Liver (tissue), 9 donors: ENCODE measurements around the gene CD59. TPM values are rescaled to one million over a fixed set of nuclear protein-coding genes. Genes with fewer than 3 reads are reported as not detected.

Experiments used
- DNase-seq: peaks from one replicate; pipeline ENCODE4 v3.0.0-alpha.2; 2017; ENCODE audit warnings: low spot score
- H3K27ac ChIP-seq, 2 donors: one replicate each; pipeline ENCODE4 v1.7.0; 2013; ENCODE audit warnings: inconsistent platforms in 2 of 2, low read length in 2 of 2, control low read depth in 1 of 2, low read depth in 1 of 2, mild to moderate bottlenecking in 1 of 2
- H3K27me3 ChIP-seq, 4 donors: one replicate each; pipeline versions ENCODE4 v1.6.1 to v1.7.0; 2013; ENCODE audit warnings: low read length in 3 of 4, inconsistent platforms in 1 of 4, mild to moderate bottlenecking in 1 of 4, moderate library complexity in 1 of 4; ENCODE audit not compliant: control insufficient read depth in 4 of 4, insufficient read depth in 4 of 4
- H3K36me3 ChIP-seq, 4 donors: one replicate each; pipeline versions ENCODE4 v1.6.1 to v1.7.0; 2013; ENCODE audit warnings: low read length in 3 of 4, mild to moderate bottlenecking in 3 of 4, low read depth in 1 of 4, moderate library complexity in 1 of 4; ENCODE audit not compliant: control insufficient read depth in 4 of 4, insufficient read depth in 3 of 4
- H3K4me1 ChIP-seq, 4 donors: one replicate each; pipeline versions ENCODE4 v1.6.1 to v1.7.0; 2013; ENCODE audit warnings: low read length in 3 of 4, mild to moderate bottlenecking in 3 of 4, moderate library complexity in 1 of 4; ENCODE audit not compliant: control insufficient read depth in 4 of 4, insufficient read depth in 4 of 4
- H3K4me3 ChIP-seq, 3 donors: one replicate each; pipeline versions ENCODE4 v1.6.1 to v1.7.0; 2013; ENCODE audit warnings: low read length in 3 of 3, control low read depth in 1 of 3, low read depth in 1 of 3, mild to moderate bottlenecking in 1 of 3
- H3K9ac ChIP-seq, 2 donors: one replicate each; pipeline ENCODE4 v1.7.0; 2013; ENCODE audit warnings: low read length in 2 of 2, mild to moderate bottlenecking in 2 of 2, moderate library complexity in 2 of 2, control low read depth in 1 of 2, low read depth in 1 of 2
- H3K9me3 ChIP-seq, 4 donors: one replicate each; pipeline versions ENCODE4 v1.6.1 to v1.7.0; 2013; ENCODE audit warnings: low read length in 3 of 4; ENCODE audit not compliant: control insufficient read depth in 4 of 4
- HNF4A ChIP-seq, 2 donors: conservative IDR thresholded peaks; 2 replicates each; pipeline ENCODE4 v1.6.1; 2016; ENCODE audit warnings: antibody characterized with exemption in 2 of 2, mild to moderate bottlenecking in 2 of 2
- HNF4G ChIP-seq: IDR thresholded peaks from 2 replicates; pipeline ENCODE4 v1.6.1; 2016; ENCODE audit warnings: antibody characterized with exemption
- JUND ChIP-seq, 2 donors: IDR thresholded peaks; 2 replicates each; pipeline ENCODE4 v1.6.1; 2016; ENCODE audit warnings: antibody characterized with exemption in 2 of 2
- RAD21 ChIP-seq, 2 donors: IDR thresholded peaks; 2 replicates each; pipeline ENCODE4 v1.6.1; 2016; ENCODE audit warnings: antibody characterized with exemption in 2 of 2, mild to moderate bottlenecking in 2 of 2
- RXRA ChIP-seq, 2 donors: IDR thresholded peaks; 2 replicates each; pipeline ENCODE4 v1.6.1; 2017 to 2018; ENCODE audit warnings: antibody characterized with exemption in 2 of 2, mild to moderate bottlenecking in 1 of 2
- SP1 ChIP-seq: IDR thresholded peaks from 2 replicates; pipeline ENCODE4 v1.6.1; 2018; ENCODE audit warnings: antibody characterized with exemption, mild to moderate bottlenecking
- TAF1 ChIP-seq: conservative IDR thresholded peaks from 2 replicates; pipeline ENCODE4 v1.6.1; 2016; ENCODE audit warnings: antibody characterized with exemption, mild to moderate bottlenecking
- YY1 ChIP-seq: IDR thresholded peaks from 2 replicates; pipeline ENCODE4 v1.6.1; 2016; ENCODE audit warnings: antibody characterized with exemption, mild to moderate bottlenecking
- WGBS: extraction: QIAGEN DNeasy Blood & Tissue Kit; methylation state at CpG from one replicate; pipeline ENCODE4 v1.1.7; 2013; 5-methylcytosine and 5-hydroxymethylcytosine counted together
- polyA plus RNA-seq, 2 donors: library from polyadenylated mRNA; stranded (reverse) in 1 of 2; unstranded in 1 of 2; fragments of 200-250 nt in 1 of 2; fragments of >200 nt in 1 of 2; fragmentation: Nextera tagmentation in 1 of 2; extraction: Ambion mirVana in 1 of 2; gene quantifications; one replicate each; pipeline versions ENCODE4 v1.2.1 to v1.2.3, GENCODE V29; 2013 to 2015
- total RNA-seq, 2 donors: library from RNA; depleted of rRNA; stranded (reverse); fragments of >200 nt; gene quantifications; one replicate each; pipeline ENCODE4 v1.2.3, GENCODE V29; 2014
- TF ChIP-seq, protein P1 (sequence below): IDR thresholded peaks from 2 replicates; pipeline ENCODE4 v1.6.1; 2016; ENCODE audit warnings: antibody characterized with exemption
- TF ChIP-seq, protein P2 (sequence below): IDR thresholded peaks from 2 replicates; pipeline ENCODE4 v1.6.1; 2016; ENCODE audit warnings: antibody characterized with exemption, mild to moderate bottlenecking
- TF ChIP-seq, protein P3 (sequence below): fragments of 150-350 bp; IDR thresholded peaks from 2 replicates; pipeline ENCODE4 v1.5.1; 2017; ENCODE audit warnings: improper control_type of control experiment, low read depth, low read length; ENCODE audit not compliant: missing input control
- TF ChIP-seq, protein P4 (sequence below): IDR thresholded peaks from 2 replicates; pipeline ENCODE4 v1.6.1; 2016; ENCODE audit warnings: antibody characterized with exemption
- donor health status: healthy.
- donor health status: healthy.
- donor health status: healthy.
- donor health status: healthy.
- donor health status: healthy.

The CD59 gene
- total and polyA plus RNA-seq, 4 donors: 74.2 to 181 (median 130) TPM

DNA sequence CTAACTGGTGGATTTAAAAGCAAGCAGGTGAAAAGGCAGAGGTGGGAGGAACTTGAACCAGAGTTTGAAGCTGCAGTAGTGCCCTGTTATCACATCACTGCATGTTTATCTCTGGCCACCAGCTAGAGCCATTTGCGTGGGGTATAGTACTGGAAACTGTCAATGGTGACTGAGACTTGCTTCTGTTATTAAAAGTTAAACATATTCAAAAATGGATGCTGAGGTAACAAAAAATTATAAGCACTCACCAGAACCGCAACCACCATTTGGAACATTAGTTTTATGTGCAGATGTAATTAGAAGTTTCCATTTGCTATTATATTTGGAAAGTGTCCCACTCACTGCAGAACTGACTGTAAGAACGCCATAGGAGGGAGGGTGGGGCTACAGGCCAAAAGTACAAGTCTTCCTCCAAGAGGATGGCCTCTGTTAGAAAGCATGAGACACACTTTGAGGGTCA lies 1.2 kb upstream of the CD59 start:
- DNase-seq: no peak
- WGBS: 76% methylated on average over 3 of the region's 3 CpGs
- Histone ChIP-seq H3K27ac (peak overlapping the region; percentile 94), H3K36me3 (no peaks in the 10 kb centered on the region), H3K27me3 (no peaks in the 10 kb centered on the region), H3K9ac (peak overlapping the region in 1 of 2 donors; percentile 21), H3K9me3 (no peaks in the 10 kb centered on the region), H3K4me1 (peaks cover 0 to 21% (median 10%) of the 10 kb centered on the region in 4 donors), H3K4me3 (no peak overlapping the region)
- TF ChIP-seq, protein P1, sequence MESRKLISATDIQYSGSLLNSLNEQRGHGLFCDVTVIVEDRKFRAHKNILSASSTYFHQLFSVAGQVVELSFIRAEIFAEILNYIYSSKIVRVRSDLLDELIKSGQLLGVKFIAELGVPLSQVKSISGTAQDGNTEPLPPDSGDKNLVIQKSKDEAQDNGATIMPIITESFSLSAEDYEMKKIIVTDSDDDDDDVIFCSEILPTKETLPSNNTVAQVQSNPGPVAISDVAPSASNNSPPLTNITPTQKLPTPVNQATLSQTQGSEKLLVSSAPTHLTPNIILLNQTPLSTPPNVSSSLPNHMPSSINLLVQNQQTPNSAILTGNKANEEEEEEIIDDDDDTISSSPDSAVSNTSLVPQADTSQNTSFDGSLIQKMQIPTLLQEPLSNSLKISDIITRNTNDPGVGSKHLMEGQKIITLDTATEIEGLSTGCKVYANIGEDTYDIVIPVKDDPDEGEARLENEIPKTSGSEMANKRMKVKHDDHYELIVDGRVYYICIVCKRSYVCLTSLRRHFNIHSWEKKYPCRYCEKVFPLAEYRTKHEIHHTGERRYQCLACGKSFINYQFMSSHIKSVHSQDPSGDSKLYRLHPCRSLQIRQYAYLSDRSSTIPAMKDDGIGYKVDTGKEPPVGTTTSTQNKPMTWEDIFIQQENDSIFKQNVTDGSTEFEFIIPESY: no peak
- TF ChIP-seq HNF4A (conservative IDR thresholded peaks at IDR 0.05) (no peak), RAD21 (IDR thresholded peaks at IDR 0.05) (no peak), SP1 (no peak), HNF4G (no peak), TAF1 (no peak), JUND (IDR thresholded peaks at IDR 0.05) (no peak), RXRA (IDR thresholded peaks at IDR 0.05) (no peak)
- TF ChIP-seq, protein P2, sequence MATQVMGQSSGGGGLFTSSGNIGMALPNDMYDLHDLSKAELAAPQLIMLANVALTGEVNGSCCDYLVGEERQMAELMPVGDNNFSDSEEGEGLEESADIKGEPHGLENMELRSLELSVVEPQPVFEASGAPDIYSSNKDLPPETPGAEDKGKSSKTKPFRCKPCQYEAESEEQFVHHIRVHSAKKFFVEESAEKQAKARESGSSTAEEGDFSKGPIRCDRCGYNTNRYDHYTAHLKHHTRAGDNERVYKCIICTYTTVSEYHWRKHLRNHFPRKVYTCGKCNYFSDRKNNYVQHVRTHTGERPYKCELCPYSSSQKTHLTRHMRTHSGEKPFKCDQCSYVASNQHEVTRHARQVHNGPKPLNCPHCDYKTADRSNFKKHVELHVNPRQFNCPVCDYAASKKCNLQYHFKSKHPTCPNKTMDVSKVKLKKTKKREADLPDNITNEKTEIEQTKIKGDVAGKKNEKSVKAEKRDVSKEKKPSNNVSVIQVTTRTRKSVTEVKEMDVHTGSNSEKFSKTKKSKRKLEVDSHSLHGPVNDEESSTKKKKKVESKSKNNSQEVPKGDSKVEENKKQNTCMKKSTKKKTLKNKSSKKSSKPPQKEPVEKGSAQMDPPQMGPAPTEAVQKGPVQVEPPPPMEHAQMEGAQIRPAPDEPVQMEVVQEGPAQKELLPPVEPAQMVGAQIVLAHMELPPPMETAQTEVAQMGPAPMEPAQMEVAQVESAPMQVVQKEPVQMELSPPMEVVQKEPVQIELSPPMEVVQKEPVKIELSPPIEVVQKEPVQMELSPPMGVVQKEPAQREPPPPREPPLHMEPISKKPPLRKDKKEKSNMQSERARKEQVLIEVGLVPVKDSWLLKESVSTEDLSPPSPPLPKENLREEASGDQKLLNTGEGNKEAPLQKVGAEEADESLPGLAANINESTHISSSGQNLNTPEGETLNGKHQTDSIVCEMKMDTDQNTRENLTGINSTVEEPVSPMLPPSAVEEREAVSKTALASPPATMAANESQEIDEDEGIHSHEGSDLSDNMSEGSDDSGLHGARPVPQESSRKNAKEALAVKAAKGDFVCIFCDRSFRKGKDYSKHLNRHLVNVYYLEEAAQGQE: no peak
- TF ChIP-seq, protein P3, sequence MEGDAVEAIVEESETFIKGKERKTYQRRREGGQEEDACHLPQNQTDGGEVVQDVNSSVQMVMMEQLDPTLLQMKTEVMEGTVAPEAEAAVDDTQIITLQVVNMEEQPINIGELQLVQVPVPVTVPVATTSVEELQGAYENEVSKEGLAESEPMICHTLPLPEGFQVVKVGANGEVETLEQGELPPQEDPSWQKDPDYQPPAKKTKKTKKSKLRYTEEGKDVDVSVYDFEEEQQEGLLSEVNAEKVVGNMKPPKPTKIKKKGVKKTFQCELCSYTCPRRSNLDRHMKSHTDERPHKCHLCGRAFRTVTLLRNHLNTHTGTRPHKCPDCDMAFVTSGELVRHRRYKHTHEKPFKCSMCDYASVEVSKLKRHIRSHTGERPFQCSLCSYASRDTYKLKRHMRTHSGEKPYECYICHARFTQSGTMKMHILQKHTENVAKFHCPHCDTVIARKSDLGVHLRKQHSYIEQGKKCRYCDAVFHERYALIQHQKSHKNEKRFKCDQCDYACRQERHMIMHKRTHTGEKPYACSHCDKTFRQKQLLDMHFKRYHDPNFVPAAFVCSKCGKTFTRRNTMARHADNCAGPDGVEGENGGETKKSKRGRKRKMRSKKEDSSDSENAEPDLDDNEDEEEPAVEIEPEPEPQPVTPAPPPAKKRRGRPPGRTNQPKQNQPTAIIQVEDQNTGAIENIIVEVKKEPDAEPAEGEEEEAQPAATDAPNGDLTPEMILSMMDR: no peak
- TF ChIP-seq, protein P4, sequence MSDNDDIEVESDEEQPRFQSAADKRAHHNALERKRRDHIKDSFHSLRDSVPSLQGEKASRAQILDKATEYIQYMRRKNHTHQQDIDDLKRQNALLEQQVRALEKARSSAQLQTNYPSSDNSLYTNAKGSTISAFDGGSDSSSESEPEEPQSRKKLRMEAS: no peak

DNA sequence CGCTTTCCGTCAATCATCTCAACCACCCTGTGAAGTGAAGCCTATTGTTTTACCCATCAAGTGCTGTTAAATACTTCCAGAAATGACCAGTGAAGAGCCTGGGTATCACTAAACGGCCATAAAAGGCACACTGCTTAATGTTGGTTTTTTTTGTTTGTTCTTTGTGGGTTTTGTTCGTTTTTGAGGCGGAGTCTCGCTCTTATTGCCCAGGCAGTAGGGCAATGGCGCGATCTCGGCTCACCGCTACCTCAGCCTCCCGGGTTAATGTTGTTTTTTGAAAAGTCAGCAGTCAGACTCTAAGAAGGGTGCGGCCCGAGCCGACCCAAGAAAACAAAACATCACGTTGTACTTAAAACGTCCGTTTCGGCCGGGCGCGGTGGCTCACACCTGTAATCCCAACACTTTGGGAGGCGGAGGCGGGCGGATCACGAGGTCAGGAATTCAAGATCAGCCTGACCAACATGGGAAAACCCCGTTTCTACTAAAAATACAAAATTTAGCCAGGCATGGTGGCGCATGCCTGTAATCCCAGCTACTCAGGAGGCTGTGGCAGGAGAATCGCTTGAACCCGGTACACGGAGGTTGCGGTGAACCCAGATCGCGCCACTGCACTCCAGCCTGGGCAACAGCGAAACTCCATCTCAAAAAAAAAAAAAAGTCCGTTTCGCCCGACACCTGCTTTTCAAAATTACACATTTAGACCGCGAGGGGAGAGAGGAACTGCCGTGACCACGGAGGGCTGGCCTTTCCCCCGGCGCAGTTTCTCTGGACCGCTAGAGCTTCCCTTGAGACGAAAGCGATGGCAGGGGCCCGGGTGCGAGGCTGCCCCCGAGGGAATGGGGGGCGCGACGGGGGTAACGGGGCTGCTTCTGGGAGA lies 714 bp downstream of the CD59 start:
- H3K4me3 ChIP-seq: peak overlapping the region; percentile 57 to 95 (median 77)
- 4% methylated on average over 53 of the region's 53 CpGs for WGBS
- H3K36me3 ChIP-seq: no peaks in the 10 kb centered on the region
- DNase-seq: no peak
- peak overlapping the region; percentile 94 for H3K27ac ChIP-seq
- peak overlapping the region; percentile 4 to 60 for H3K9ac ChIP-seq
- no peaks in the 10 kb centered on the region for H3K27me3 ChIP-seq
- H3K9me3 ChIP-seq: no peaks in the 10 kb centered on the region
- TF ChIP-seq YY1 (peak; percentile 71), RAD21 (IDR thresholded peaks at IDR 0.05) (peak in 1 of 2 donors; percentile 2), SP1 (no peak)
- H3K4me1 ChIP-seq: peaks cover 0 to 28% (median 10%) of the 10 kb centered on the region in 4 donors
